ENCODE results near the gene FAM200B.
"Not testable (repeated sequence)": the region's sequence is repeated elsewhere in the genome, so short reads cannot be mapped to it uniquely, and the experiment has no call there.

The FAM200B gene

GRCh38 chr4:15716115-15716514, 34.5 kb downstream of the FAM200B start:
- Histone ChIP-seq H3K9me3 (ENCODE audit: control insufficient read depth, insufficient read depth, low read depth, low read length) (no peaks in the 10 kb centered on the region), H3K36me3 (ENCODE audit: control insufficient read depth, insufficient read depth, low read length) (no peaks in the 10 kb centered on the region), H3K27me3 (ENCODE audit: control insufficient read depth, insufficient read depth, low read length) (no peaks in the 10 kb centered on the region)

GRCh38 chr4:15717086-15717485, 35.5 kb downstream of the FAM200B start:
- no peak overlapping the region for H3K27ac ChIP-seq (ENCODE audit: low read depth, low read length)
- H3K9ac ChIP-seq (ENCODE audit: low read length) = no peak overlapping the region
- no peaks in the 10 kb centered on the region for H3K36me3 ChIP-seq (ENCODE audit: control insufficient read depth, insufficient read depth, low read length)
- no peaks in the 10 kb centered on the region for H3K27me3 ChIP-seq (ENCODE audit: control insufficient read depth, insufficient read depth, low read length)
- no peak overlapping the region for H3K4me3 ChIP-seq (ENCODE audit: low read depth, low read length)
- no peaks in the 10 kb centered on the region for H3K4me1 ChIP-seq (ENCODE audit: control insufficient read depth, insufficient read depth, low read length)
- no peaks in the 10 kb centered on the region for H3K9me3 ChIP-seq (ENCODE audit: control insufficient read depth, insufficient read depth, low read depth, low read length)

More at GRCh38 chr4:15716115-15716514, 34.5 kb downstream of the FAM200B start:
- Histone ChIP-seq H3K4me3 (ENCODE audit: low read depth, low read length) (no peak overlapping the region), H3K4me1 (ENCODE audit: control insufficient read depth, insufficient read depth, low read length) (no peaks in the 10 kb centered on the region), H3K27ac (ENCODE audit: low read depth, low read length) (no peak overlapping the region), H3K9ac (ENCODE audit: low read length) (no peak overlapping the region)

- H3K4me3 ChIP-seq (ENCODE audit: low read depth, low read length) = no peak overlapping the region
- H3K9ac ChIP-seq (ENCODE audit: low read length) = no peak overlapping the region
- no peaks in the 10 kb centered on the region for H3K36me3 ChIP-seq (ENCODE audit: control insufficient read depth, insufficient read depth, low read length)
- H3K9me3 ChIP-seq (ENCODE audit: control insufficient read depth, insufficient read depth, low read depth, low read length) = no peaks in the 10 kb centered on the region
- no peak overlapping the region for H3K27ac ChIP-seq (ENCODE audit: low read depth, low read length)
- no peaks in the 10 kb centered on the region for H3K4me1 ChIP-seq (ENCODE audit: control insufficient read depth, insufficient read depth, low read length)
- no peaks in the 10 kb centered on the region for H3K27me3 ChIP-seq (ENCODE audit: control insufficient read depth, insufficient read depth, low read length)
These were observed 36.2 kb downstream of the FAM200B start for GRCh38 chr4:15717657-15718416.

- Histone ChIP-seq H3K9ac (ENCODE audit: low read length) (no peak overlapping the region), H3K4me3 (ENCODE audit: low read depth, low read length) (no peak overlapping the region), H3K27ac (ENCODE audit: low read depth, low read length) (no peak overlapping the region), H3K36me3 (ENCODE audit: control insufficient read depth, insufficient read depth, low read length) (no peaks in the 10 kb centered on the region), H3K9me3 (ENCODE audit: control insufficient read depth, insufficient read depth, low read depth, low read length) (no peaks in the 10 kb centered on the region), H3K4me1 (ENCODE audit: control insufficient read depth, insufficient read depth, low read length) (no peaks in the 10 kb centered on the region), H3K27me3 (ENCODE audit: control insufficient read depth, insufficient read depth, low read length) (no peaks in the 10 kb centered on the region)
These were observed 36.8 kb downstream of the FAM200B start for GRCh38 chr4:15718465-15718864.

- Histone ChIP-seq H3K27ac (ENCODE audit: low read depth, low read length) (no peak overlapping the region), H3K4me1 (ENCODE audit: control insufficient read depth, insufficient read depth, low read length) (no peaks in the 10 kb centered on the region), H3K4me3 (ENCODE audit: low read depth, low read length) (no peak overlapping the region), H3K9me3 (ENCODE audit: control insufficient read depth, insufficient read depth, low read depth, low read length) (no peaks in the 10 kb centered on the region), H3K9ac (ENCODE audit: low read length) (no peak overlapping the region), H3K36me3 (ENCODE audit: control insufficient read depth, insufficient read depth, low read length) (no peaks in the 10 kb centered on the region), H3K27me3 (ENCODE audit: control insufficient read depth, insufficient read depth, low read length) (no peaks in the 10 kb centered on the region)
These were observed 37.3 kb downstream of the FAM200B start for GRCh38 chr4:15718959-15719358.

GRCh38 chr4:15719506-15719905, 37.9 kb downstream of the FAM200B start:
- no peaks in the 10 kb centered on the region for H3K9me3 ChIP-seq (ENCODE audit: control insufficient read depth, insufficient read depth, low read depth, low read length)
- H3K27ac ChIP-seq (ENCODE audit: low read depth, low read length) = no peak overlapping the region
- H3K36me3 ChIP-seq (ENCODE audit: control insufficient read depth, insufficient read depth, low read length) = no peaks in the 10 kb centered on the region
- no peak overlapping the region for H3K4me3 ChIP-seq (ENCODE audit: low read depth, low read length)
- no peaks in the 10 kb centered on the region for H3K27me3 ChIP-seq (ENCODE audit: control insufficient read depth, insufficient read depth, low read length)
- H3K9ac ChIP-seq (ENCODE audit: low read length) = no peak overlapping the region
- no peaks in the 10 kb centered on the region for H3K4me1 ChIP-seq (ENCODE audit: control insufficient read depth, insufficient read depth, low read length)

- Histone ChIP-seq H3K27me3 (ENCODE audit: control insufficient read depth, insufficient read depth, low read length) (no peaks in the 10 kb centered on the region), H3K9me3 (ENCODE audit: control insufficient read depth, insufficient read depth, low read depth, low read length) (no peaks in the 10 kb centered on the region), H3K27ac (ENCODE audit: low read depth, low read length) (no peak overlapping the region), H3K36me3 (ENCODE audit: control insufficient read depth, insufficient read depth, low read length) (no peaks in the 10 kb centered on the region), H3K4me1 (ENCODE audit: control insufficient read depth, insufficient read depth, low read length) (no peaks in the 10 kb centered on the region), H3K9ac (ENCODE audit: low read length) (no peak overlapping the region), H3K4me3 (ENCODE audit: low read depth, low read length) (no peak overlapping the region)
These were observed 39.2 kb downstream of the FAM200B start for GRCh38 chr4:15720851-15721250.

GRCh38 chr4:15725608-15726007, 44.0 kb downstream of the FAM200B start:
- H3K9ac ChIP-seq (ENCODE audit: low read length) = no peak overlapping the region
- H3K36me3 ChIP-seq (ENCODE audit: control insufficient read depth, insufficient read depth, low read length) = no peaks in the 10 kb centered on the region
- no peak overlapping the region for H3K4me3 ChIP-seq (ENCODE audit: low read depth, low read length)
- no peaks in the 10 kb centered on the region for H3K27me3 ChIP-seq (ENCODE audit: control insufficient read depth, insufficient read depth, low read length)
- no peak overlapping the region for H3K27ac ChIP-seq (ENCODE audit: low read depth, low read length)
- H3K4me1 ChIP-seq (ENCODE audit: control insufficient read depth, insufficient read depth, low read length) = no peaks in the 10 kb centered on the region
- no peaks in the 10 kb centered on the region for H3K9me3 ChIP-seq (ENCODE audit: control insufficient read depth, insufficient read depth, low read depth, low read length)

- Histone ChIP-seq H3K36me3 (ENCODE audit: control insufficient read depth, insufficient read depth, low read length) (no peaks in the 10 kb centered on the region), H3K27ac (ENCODE audit: low read depth, low read length) (no peak overlapping the region), H3K9me3 (ENCODE audit: control insufficient read depth, insufficient read depth, low read depth, low read length) (no peaks in the 10 kb centered on the region), H3K9ac (ENCODE audit: low read length) (no peak overlapping the region), H3K27me3 (ENCODE audit: control insufficient read depth, insufficient read depth, low read length) (no peaks in the 10 kb centered on the region), H3K4me1 (ENCODE audit: control insufficient read depth, insufficient read depth, low read length) (no peaks in the 10 kb centered on the region), H3K4me3 (ENCODE audit: low read depth, low read length) (no peak overlapping the region)
These were observed 48.4 kb downstream of the FAM200B start for GRCh38 chr4:15729910-15730533.

- H3K27me3 ChIP-seq (ENCODE audit: control insufficient read depth, insufficient read depth, low read length); H3K4me3 ChIP-seq (ENCODE audit: low read depth, low read length); H3K27ac ChIP-seq (ENCODE audit: low read depth, low read length); H3K36me3 ChIP-seq (ENCODE audit: control insufficient read depth, insufficient read depth, low read length); H3K9me3 ChIP-seq (ENCODE audit: control insufficient read depth, insufficient read depth, low read depth, low read length); H3K9ac ChIP-seq (ENCODE audit: low read length); H3K4me1 ChIP-seq (ENCODE audit: control insufficient read depth, insufficient read depth, low read length): not testable (repeated sequence)
These were observed 51.4 kb downstream of the FAM200B start for GRCh38 chr4:15733061-15733460.

- no peak overlapping the region for H3K4me3 ChIP-seq (ENCODE audit: low read depth, low read length)
- no peaks in the 10 kb centered on the region for H3K36me3 ChIP-seq (ENCODE audit: control insufficient read depth, insufficient read depth, low read length)
- H3K27ac ChIP-seq (ENCODE audit: low read depth, low read length) = no peak overlapping the region
- no peaks in the 10 kb centered on the region for H3K4me1 ChIP-seq (ENCODE audit: control insufficient read depth, insufficient read depth, low read length)
- H3K9ac ChIP-seq (ENCODE audit: low read length) = no peak overlapping the region
- H3K27me3 ChIP-seq (ENCODE audit: control insufficient read depth, insufficient read depth, low read length) = no peaks in the 10 kb centered on the region
- H3K9me3 ChIP-seq (ENCODE audit: control insufficient read depth, insufficient read depth, low read depth, low read length) = no peaks in the 10 kb centered on the region
These were observed 53.9 kb downstream of the FAM200B start for GRCh38 chr4:15735536-15735935.

Data from HUES6 (cell line).